Right lung (tissue), 5 donors: Measurements from ENCODE around the gene COPS7B. TPM values are rescaled to one million over a fixed set of nuclear protein-coding genes. Genes with fewer than 3 reads are reported as not detected.

Experiments
- polyA plus RNA-seq, 5 donors: library from polyadenylated mRNA; unstranded; fragments of 120-200 nt; gene quantifications; one replicate each; pipeline versions ENCODE4 v1.2.1 to v1.2.3, GENCODE V29; 2013; ENCODE audit warnings: inconsistent platforms in 1 of 5, low replicate concordance in 1 of 5; ENCODE audit not compliant: insufficient read length in 5 of 5, insufficient read depth in 1 of 5

The COPS7B gene
- polyA plus RNA-seq, 5 donors: 55.4 to 68.9 (median 61.1) TPM

Other genes starting within 250 kb of the COPS7B start
- gene TEX44, start 193.6 kb upstream of the COPS7B start, polyA plus RNA-seq: under 1 TPM in 1 of 5 donors, not detected in 4; 0.15 TPM
- 1,000 to 10,000 TPM; 1,677 to 2,311 (median 2,160) TPM for gene PTMA, start 77.9 kb upstream of the COPS7B start, polyA plus RNA-seq
- gene PDE6D, start 5.2 kb upstream of the COPS7B start, polyA plus RNA-seq: 10 to 100 TPM; 23.1 to 28.8 (median 28.3) TPM
- under 1 TPM in 2 of 5 donors, not detected in 3; 0.14 to 0.91 TPM for gene NPPC, start 140.0 kb downstream of the COPS7B start, polyA plus RNA-seq
- 10 to 100 TPM; 32.6 to 40.9 (median 33.1) TPM for gene DIS3L2, start 175.3 kb downstream of the COPS7B start, polyA plus RNA-seq